WTC11 (cell line): Measurements from ENCODE around the gene GTF3C1. TPM values are rescaled to one million over a fixed set of nuclear protein-coding genes. Genes with fewer than 3 reads are reported as not detected.

Experiments
- ATAC-seq: fragments of 200-7000 bp; cut with Tn5 transposase; 2 replicates; pipeline ENCODE4 v1.10.0; 2021; ENCODE audit warnings: mild to moderate bottlenecking, moderate library complexity
- CTCF ChIA-PET: fragments of 300-600 bp; sonication (Branson Sonifier 250); formaldehyde crosslinking; loops from one replicate; lab custom pipeline; 2021; ENCODE audit warnings: antibody characterized with exemption; lab: Charles Lee
- POLR2A ChIA-PET: fragments of 350-600 bp; sonication (Branson Sonifier 250); formaldehyde crosslinking; loops from one replicate; lab custom pipeline; 2021; ENCODE audit warnings: antibody characterized with exemption; lab: Charles Lee
- DNase-seq: peaks from one replicate; pipeline ENCODE4 v3.0.0; 2021; ENCODE audit warnings: low spot score
- H3K27ac Mint-ChIP-seq: 2 replicates; pipeline ENCODE4 v1.8.0; 2021; ENCODE audit warnings: mixed read lengths
- H3K27me3 Mint-ChIP-seq: 2 replicates; pipeline ENCODE4 v1.8.0; 2021; ENCODE audit warnings: low read depth, mild to moderate bottlenecking, moderate library complexity, mixed read lengths
- H3K36me3 Mint-ChIP-seq: 2 replicates; pipeline ENCODE4 v1.8.0; 2021; ENCODE audit warnings: mixed read lengths
- H3K4me1 Mint-ChIP-seq: 2 replicates; pipeline ENCODE4 v1.8.0; 2022; ENCODE audit warnings: mixed read lengths
- H3K4me3 Mint-ChIP-seq: 2 replicates; pipeline ENCODE4 v1.8.0; 2021; ENCODE audit warnings: mild to moderate bottlenecking, moderate library complexity, mixed read lengths
- H3K9me3 Mint-ChIP-seq: 2 replicates; pipeline ENCODE4 v1.8.0; 2021; ENCODE audit warnings: mixed read lengths
- ATF3 ChIP-seq: sonication (generic); formaldehyde crosslinking; conservative IDR thresholded peaks from 2 replicates; pipeline ENCODE4 v1.8.1; 2022; ENCODE audit warnings: mild to moderate bottlenecking, missing genetic modification reagents
- ATF6 ChIP-seq: sonication (generic); formaldehyde crosslinking; IDR thresholded peaks from 2 replicates; pipeline ENCODE4 v1.8.1; 2023; ENCODE audit warnings: mild to moderate bottlenecking, missing genetic modification reagents
- CBFB ChIP-seq: sonication (generic); formaldehyde crosslinking; IDR thresholded peaks from 2 replicates; pipeline ENCODE4 v1.8.1; 2022; ENCODE audit warnings: mild to moderate bottlenecking, low read depth, missing genetic modification reagents
- CREB1 ChIP-seq: sonication (generic); formaldehyde crosslinking; IDR thresholded peaks from 2 replicates; pipeline ENCODE4 v1.8.0; 2023; ENCODE audit warnings: mild to moderate bottlenecking, missing genetic modification reagents
- CREM ChIP-seq: sonication (generic); formaldehyde crosslinking; IDR thresholded peaks from 2 replicates; pipeline ENCODE4 v1.8.1; 2022; ENCODE audit warnings: mild to moderate bottlenecking, missing genetic modification reagents, moderate library complexity
- E2F1 ChIP-seq: sonication (generic); formaldehyde crosslinking; IDR thresholded peaks from 2 replicates; pipeline ENCODE4 v1.8.0; 2022; ENCODE audit warnings: mild to moderate bottlenecking, missing genetic modification reagents
- E2F5 ChIP-seq: sonication (generic); formaldehyde crosslinking; IDR thresholded peaks from 2 replicates; pipeline ENCODE4 v1.8.1; 2022; ENCODE audit warnings: mild to moderate bottlenecking, moderate library complexity, missing genetic modification reagents
- ERG ChIP-seq: fragments of 250-450 bp; sonication (Bioruptor Pico); IDR thresholded peaks from 2 replicates; pipeline ENCODE4 v1.8.0; 2021; ENCODE audit warnings: mild to moderate bottlenecking
- FOXK1 ChIP-seq: sonication (generic); formaldehyde crosslinking; IDR thresholded peaks from 2 replicates; pipeline ENCODE4 v1.8.0; 2022; ENCODE audit warnings: mild to moderate bottlenecking, moderate library complexity, missing genetic modification reagents
- GRHL2 ChIP-seq: fragments of 250-450 bp; sonication (Bioruptor Pico); IDR thresholded peaks from 2 replicates; pipeline ENCODE4 v1.8.0; 2022; ENCODE audit warnings: mild to moderate bottlenecking, moderate library complexity; ENCODE audit not compliant: insufficient replicate concordance, severe bottlenecking
- GTF2I ChIP-seq: fragments of 250-450 bp; sonication (Bioruptor Pico); conservative IDR thresholded peaks from 2 replicates; pipeline ENCODE4 v1.4.0; 2021; ENCODE audit warnings: mild to moderate bottlenecking
- HMGA2 ChIP-seq: fragments of 250-450 bp; sonication (Bioruptor Pico); IDR thresholded peaks from 2 replicates; pipeline ENCODE4 v1.4.0; 2021; ENCODE audit warnings: mild to moderate bottlenecking, moderate library complexity
- IRF1 ChIP-seq: sonication (generic); formaldehyde crosslinking; IDR thresholded peaks from 2 replicates; pipeline ENCODE4 v1.8.0; 2023; ENCODE audit warnings: missing genetic modification reagents
- OVOL2 ChIP-seq: fragments of 250-450 bp; sonication (Bioruptor Pico); IDR thresholded peaks from 2 replicates; pipeline ENCODE4 v1.9.0; 2021; ENCODE audit warnings: mild to moderate bottlenecking, borderline replicate concordance
- PREB ChIP-seq: sonication (generic); formaldehyde crosslinking; IDR thresholded peaks from 2 replicates; pipeline ENCODE4 v1.8.1; 2022; ENCODE audit warnings: mild to moderate bottlenecking, missing genetic modification reagents, moderate library complexity, borderline replicate concordance
- TEAD1 ChIP-seq: sonication (generic); formaldehyde crosslinking; IDR thresholded peaks from 2 replicates; pipeline ENCODE4 v1.8.0; 2022; ENCODE audit warnings: mild to moderate bottlenecking, missing genetic modification reagents
- USF1 ChIP-seq: sonication (generic); formaldehyde crosslinking; IDR thresholded peaks from 2 replicates; pipeline ENCODE4 v1.8.0; 2022; ENCODE audit warnings: mild to moderate bottlenecking, missing genetic modification reagents
- USF2 ChIP-seq: sonication (generic); formaldehyde crosslinking; IDR thresholded peaks from 2 replicates; pipeline ENCODE4 v1.8.1; 2023; ENCODE audit warnings: mild to moderate bottlenecking, missing genetic modification reagents, moderate library complexity
- ZNF396 ChIP-seq: fragments of 250-450 bp; sonication (Bioruptor Pico); IDR thresholded peaks from 2 replicates; pipeline ENCODE4 v1.8.0; 2021; ENCODE audit warnings: mild to moderate bottlenecking, moderate library complexity, borderline replicate concordance
- total RNA-seq: library from RNA; stranded (reverse); gene quantifications from 3 replicates; pipeline ENCODE4 v1.2.3, GENCODE V29; 2021

The GTF3C1 gene
- total RNA-seq, 1 experiment from 2014 or later = 146 TPM

GRCh38 chr16:27489421-27489820, 60.3 kb downstream of the GTF3C1 start:
- no peak for DNase-seq
- ChIA-PET POLR2A (no interaction called here), CTCF (no interaction called here)
- Mint-ChIP-seq H3K27me3 (no peaks in the 10 kb centered on the region), H3K4me1 (no peaks in the 10 kb centered on the region), H3K9me3 (no peaks in the 10 kb centered on the region), H3K27ac (no peak overlapping the region), H3K4me3 (no peak overlapping the region), H3K36me3 (peaks cover 72% of the 10 kb centered on the region)
- TF ChIP-seq ZNF396 (no peak), OVOL2 (CRISPR knock-in tag) (no peak), ATF3 (CRISPR knock-in tag) (no peak), CBFB (CRISPR knock-in tag) (no peak), GRHL2 (no peak), ATF6 (no peak), E2F5 (CRISPR knock-in tag) (no peak), ERG (CRISPR knock-in tag) (no peak), HMGA2 (CRISPR knock-in tag) (no peak), CREM (no peak), CREB1 (CRISPR knock-in tag) (no peak), PREB (CRISPR knock-in tag) (no peak), IRF1 (CRISPR knock-in tag) (no peak), USF2 (no peak), FOXK1 (CRISPR knock-in tag) (no peak), USF1 (CRISPR knock-in tag) (no peak), E2F1 (CRISPR knock-in tag) (no peak), TEAD1 (CRISPR knock-in tag) (no peak), GTF2I (CRISPR knock-in tag) (no peak)
- ATAC-seq = no peak
